HTR-8/SVneo (cell line): ENCODE results near the gene ATXN1.
"Not testable (repeated sequence)": the region's sequence is repeated elsewhere in the genome, so short reads cannot be mapped to it uniquely, and the experiment has no call there.

Experiments
- DNase-seq: peaks from one replicate; pipeline ENCODE4 v3.0.0; 2011; ENCODE audit warnings: low spot score, mixed read lengths; ENCODE audit not compliant: insufficient read length
- FAIRE-seq: peaks from 2 replicates; lab custom pipeline; 2011; peaks lifted over from hg19 to GRCh38; lab: Jason Lieb, UNC

ATXN1 gene

DNA sequence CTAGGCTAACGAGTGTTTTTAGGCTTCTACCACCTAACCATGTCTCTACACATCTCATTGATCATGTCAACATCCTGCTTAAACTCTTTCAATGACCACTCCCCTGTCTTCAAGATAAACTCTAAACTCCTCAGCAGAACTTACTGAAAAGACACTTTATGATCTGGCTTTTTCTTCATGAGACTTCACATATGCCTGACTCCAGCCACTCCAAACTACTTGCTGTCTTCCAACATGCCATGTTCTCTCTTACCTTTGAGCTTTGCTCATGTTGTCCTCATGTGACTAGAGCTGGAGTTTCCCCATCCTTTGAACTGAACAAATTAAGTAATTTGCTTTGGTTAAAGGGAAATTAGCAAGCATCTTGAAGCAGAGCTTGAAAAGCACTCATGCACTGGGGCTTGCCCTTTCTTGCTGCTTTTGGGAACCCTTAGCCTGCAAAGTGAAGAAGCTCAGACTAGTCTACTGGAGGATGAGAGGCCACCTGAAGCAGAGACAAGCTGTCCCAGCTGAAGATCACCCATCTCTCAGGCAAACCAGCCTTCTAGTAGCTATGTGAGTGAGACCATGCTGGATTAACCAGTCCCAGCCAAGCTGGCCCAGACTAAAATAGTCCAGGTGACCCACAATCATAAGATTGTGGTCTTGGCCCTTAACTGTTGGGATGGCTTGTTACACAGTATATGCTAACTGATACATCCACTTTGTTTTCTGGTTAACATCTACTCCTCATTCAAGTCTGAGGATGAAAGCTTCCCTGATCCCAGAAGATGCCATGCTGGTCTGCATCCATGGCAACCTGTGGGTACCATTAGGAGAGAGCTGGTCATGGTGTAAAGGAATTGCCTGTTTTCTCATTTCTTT, 287.1 kb downstream of the ATXN1 start:
- DNase-seq (no peak), FAIRE-seq (no peak)

- DNase-seq (no peak), FAIRE-seq (no peak)
Measured at GRCh38 chr6:16473184-16473907, 287.9 kb downstream of the ATXN1 start.

- FAIRE-seq (no peak), DNase-seq (peak; percentile 22)
Measured at GRCh38 chr6:16472349-16473069, 288.8 kb downstream of the ATXN1 start.

DNA sequence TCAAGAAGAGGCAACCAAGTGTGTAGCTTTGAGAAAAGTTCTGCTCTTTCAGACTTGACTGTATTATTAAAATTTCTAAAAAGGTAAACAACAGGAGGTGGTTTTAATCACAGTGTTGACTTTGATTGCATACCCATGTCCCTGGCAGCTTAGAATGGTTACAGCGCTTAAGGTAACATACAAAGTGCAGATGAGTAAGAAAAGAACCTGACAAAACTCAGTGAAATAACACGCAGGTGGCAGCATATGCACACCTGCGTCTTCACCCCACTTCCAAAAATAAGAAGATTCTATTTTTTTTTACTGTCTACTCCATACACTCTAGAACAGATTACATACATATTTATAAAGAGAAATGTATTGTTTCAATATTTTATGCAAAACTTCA, 289.4 kb downstream of the ATXN1 start:
- DNase-seq (no peak), FAIRE-seq (no peak)

DNA sequence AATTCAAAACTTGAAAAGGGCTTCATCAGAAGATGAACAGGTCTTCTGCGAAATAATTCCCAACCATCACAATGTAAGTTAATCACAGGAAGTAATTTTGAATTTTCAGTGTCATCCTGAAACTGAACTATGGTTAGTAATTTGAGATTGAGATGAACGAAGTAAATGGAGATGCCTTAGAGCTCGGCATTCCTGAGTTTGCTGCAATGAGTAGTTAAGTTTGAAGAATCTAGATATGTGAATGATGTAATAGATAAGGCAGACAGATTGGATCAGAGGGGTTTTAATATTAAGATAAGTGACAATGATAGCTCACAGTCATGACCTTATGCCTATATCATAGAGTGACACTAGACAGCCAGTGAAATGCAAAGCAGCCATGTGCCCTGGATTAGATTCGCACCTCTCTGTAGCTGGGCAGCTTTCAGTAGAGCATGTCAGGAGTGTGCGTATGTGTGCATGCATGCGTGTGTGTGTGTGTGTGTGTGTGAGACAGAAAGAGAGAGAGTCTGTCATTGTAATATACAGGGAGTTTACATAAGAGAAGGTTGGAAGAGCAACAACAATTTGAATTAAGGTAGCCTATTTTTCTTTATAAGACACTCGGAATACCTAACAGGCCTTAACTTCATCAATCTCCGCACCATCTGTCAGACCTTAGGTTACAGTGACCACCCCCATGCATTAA, 289.9 kb downstream of the ATXN1 start:
- DNase-seq = no peak
- peak; percentile 87 for FAIRE-seq

DNA sequence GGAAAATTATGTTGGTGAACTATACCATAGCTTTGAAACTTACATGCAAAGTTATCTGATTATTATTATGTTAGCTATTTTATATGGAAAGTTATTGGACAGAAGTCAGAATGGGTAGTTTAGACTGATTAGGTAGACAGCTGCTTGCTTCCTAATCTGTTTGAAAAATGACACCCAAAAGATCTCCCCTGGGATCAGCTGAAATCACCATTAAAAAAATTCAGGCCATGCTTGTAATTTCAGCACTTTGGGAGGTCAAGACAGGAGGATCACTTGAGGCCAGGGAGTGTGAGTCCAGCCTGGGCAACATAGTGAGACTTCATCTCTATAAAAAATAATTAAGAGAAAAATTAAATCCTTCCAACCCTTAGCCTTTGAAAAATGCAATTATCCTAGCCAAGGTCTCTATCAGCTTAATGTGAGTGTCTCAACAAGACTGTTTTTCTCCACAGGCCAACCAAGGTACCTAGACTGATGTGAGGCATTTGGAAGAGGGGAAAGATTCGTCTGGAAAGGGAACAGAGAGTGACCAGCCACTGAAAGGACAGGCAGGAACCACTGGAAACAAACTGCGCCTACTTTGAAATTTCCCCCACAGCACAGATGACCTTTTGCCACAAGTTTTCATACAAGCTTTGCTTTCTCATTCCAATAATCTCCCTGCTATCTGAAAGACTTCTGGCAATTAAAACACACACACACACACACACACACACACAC, 290.6 kb downstream of the ATXN1 start:
- FAIRE-seq = no peak
- DNase-seq = no peak

- no peak for FAIRE-seq
- DNase-seq = no peak
Measured at GRCh38 chr6:16468991-16469615, 292.2 kb downstream of the ATXN1 start.

- DNase-seq = no peak
- FAIRE-seq = no peak
Measured at GRCh38 chr6:16466800-16467553, 294.3 kb downstream of the ATXN1 start.

DNA sequence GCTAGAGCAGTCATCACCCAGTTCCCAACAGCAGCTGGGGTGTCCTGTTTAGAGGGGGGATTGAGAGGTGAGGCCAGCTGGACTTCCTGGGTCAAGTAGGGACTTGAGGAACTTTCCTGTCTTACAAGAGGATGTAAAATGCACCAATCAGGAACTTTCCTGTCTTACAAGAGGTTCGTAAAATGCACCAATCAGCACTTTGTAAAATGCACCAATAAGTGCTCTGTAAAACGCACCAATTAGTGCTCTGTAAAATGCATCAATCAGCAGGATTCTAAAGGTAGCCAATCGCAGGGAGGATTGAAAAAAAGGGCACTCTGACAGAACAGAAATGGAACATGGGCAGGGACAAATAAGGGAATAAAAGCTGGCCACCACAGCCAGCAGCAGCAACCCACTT, 297.2 kb downstream of the ATXN1 start:
- no peak for FAIRE-seq

DNA sequence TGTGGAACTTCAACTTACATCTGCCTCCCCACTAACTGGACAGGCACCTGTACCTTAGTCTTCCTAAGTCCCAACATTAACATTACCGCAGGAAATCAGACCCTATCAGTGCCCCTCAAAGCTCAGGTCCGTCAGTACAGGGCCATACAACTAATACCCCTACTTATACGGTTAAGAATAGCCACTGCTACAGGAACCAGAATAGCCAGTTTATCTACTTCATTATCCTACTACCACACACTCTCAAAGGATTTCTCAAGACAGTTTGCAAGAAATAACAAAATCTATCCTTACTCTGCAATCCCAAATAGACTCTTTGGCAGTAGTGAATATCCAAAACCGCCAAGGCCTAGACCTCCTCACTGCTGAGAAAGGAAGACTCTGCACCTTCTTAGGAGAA, 298.0 kb downstream of the ATXN1 start:
- DNase-seq, FAIRE-seq: not testable (repeated sequence)

More for the DNA sequence above, 297.2 kb downstream of the ATXN1 start:
- no peak for DNase-seq

DNA sequence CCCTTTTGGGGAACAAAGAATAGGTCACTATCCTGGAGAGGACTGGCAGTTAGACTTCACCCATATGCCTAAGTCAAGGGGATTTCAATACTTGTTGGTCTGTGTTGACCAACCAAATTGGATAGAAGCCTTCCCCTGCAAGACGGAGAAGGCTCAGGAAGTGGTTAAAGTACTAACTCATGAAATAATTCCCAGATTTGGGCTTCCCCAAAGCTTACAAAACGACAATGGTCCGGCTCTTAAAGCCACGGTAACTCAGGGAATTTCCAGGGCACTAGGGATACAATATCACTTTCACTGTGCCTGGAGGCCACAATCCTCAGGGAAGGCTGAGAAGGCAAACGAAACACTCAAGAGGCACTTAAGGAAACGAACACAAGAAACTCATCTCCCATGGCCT, 299.8 kb downstream of the ATXN1 start:
- no peak for FAIRE-seq
- DNase-seq = no peak

DNA sequence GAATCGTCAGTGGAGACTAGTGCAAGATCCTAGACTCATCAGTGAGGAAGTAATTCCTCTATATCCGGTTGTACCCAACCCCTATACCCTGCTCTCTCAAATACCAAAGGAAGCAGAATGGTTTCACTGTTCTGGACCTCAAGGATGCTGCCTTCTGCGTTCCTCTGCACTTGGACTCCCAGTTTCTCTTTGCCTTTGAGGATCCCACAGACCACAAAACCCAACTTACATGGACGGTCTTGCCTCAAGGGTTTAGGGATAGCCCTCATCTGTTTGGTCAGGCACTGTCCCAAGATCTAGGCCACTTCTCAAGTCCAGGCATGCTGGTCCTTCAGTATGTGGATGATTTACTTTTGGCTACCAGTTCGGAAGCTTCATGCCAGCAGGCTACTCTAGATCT, 301.8 kb downstream of the ATXN1 start:
- FAIRE-seq, DNase-seq: not testable (repeated sequence)

DNA sequence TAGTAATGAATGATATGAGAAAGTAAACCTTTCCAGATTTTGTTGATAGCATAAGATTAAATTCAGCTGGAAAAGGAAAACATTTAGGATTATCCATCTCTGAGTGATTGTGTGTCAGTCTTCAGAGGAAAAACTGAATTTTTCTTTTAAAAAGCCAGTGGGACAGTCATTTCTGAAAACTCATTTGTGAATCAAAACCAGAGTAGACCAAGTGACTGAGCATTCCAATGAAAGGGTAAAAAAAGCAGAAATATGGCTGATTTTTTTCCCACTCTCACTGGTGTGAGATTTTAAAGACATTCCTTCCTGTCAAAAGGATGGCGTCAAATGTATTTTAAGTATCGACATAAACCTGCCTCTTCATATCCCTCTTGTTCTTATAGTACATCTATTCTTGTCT, 308.9 kb downstream of the ATXN1 start:
- FAIRE-seq (no peak), DNase-seq (no peak)

- DNase-seq (peak; percentile 18), FAIRE-seq (no peak)
Measured at GRCh38 chr6:16450821-16451220, 310.4 kb downstream of the ATXN1 start.

DNA sequence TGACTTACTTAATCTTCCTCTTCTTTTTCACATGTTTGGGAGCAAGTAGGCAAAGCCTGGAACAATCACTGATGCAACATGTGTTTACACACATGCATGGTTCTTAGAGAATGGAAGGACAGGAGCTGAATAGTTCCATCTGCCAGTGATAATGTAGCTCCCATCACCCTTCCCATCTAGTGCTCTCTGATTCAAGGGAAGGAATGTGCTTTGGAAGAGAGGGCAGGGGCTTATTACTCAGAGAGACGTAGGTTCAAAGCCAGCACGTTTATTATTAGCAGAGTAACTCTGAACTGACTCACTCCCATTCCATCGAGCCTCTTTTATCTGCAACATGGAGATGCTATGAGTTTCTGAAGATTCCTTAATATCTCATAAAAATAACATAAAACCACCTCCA, 311.0 kb downstream of the ATXN1 start:
- DNase-seq = no peak
- FAIRE-seq = no peak

DNA sequence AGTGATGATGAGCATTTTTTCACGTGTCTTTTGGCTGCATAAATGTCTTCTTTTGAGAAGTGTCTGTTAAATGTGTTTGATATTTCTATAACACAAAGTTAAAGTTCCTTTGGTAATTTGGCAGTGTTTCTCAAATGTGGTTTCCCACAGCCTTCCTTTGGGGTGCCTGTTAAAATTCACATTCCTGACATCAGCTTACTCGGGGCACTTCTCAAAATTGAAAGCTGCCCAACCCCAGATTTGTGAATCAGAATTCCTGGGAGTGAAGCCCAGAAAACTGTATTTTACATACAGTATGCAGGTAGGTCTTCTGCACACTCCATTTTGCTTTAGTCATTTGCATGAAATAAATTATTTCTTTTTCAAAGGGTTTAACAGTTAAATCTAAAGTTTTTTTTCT, 315.0 kb downstream of the ATXN1 start:
- DNase-seq (no peak), FAIRE-seq (no peak)

DNA sequence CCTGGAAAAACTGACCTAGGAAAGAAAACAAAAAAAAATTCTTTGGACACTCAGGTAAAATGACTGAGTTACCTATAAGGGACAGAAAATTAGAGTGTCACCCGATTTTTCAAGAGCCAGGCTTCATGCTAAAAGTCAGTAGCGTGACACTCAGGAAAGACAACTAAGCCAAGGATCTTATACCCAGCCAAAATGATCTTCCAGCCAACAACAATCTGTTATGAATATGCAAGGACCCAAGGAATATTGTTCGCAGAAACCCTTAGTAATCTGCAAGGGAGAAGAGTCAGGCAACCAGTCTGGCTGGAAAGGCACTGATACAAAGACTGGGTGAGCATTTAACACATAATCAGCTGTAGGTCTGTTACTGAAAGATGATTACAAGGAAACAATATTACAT, 319.2 kb downstream of the ATXN1 start:
- no peak for FAIRE-seq
- no peak for DNase-seq

- DNase-seq (no peak), FAIRE-seq (no peak)
Measured at GRCh38 chr6:16441262-16441661, 320.0 kb downstream of the ATXN1 start.
